ENCODE data around the gene CDC42EP1. TPM values are rescaled to one million over a fixed set of nuclear protein-coding genes. Genes with fewer than 3 reads are reported as not detected.

The CDC42EP1 gene
- total RNA-seq, 1 donor from 2014 or later, result 51.2 TPM

DNA sequence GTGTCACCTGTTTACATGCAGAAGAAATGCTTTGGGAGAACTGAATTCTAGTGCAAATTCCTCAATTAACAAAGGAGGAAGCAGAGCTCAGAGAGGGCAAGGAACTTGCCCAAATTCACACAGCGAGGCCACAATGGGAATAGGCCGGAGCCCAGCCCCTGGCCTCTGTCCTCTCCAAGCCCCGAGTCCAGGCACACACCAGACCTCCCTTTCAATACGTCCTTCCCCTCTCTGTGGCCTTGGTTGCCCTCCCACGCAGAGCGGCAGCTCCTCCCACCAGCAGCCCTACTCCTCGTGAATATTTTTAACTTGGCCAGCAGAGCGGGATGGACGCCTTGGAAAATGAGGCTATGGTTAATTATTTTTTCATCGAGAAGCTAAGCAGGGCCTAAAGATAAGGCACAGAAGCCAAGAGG is 39.5 kb upstream of the CDC42EP1 start:
- Mint-ChIP-seq H3K4me1 (ENCODE audit: unreplicated experiment) (peaks cover 7% of the 10 kb centered on the region), H3K36me3 (ENCODE audit: low read depth, unreplicated experiment) (no peaks in the 10 kb centered on the region), H3K27ac (ENCODE audit: unreplicated experiment) (peak overlapping the region; percentile 48), H3K9me3 (ENCODE audit: unreplicated experiment) (no peaks in the 10 kb centered on the region), H3K27me3 (ENCODE audit: unreplicated experiment) (peaks cover 10% of the 10 kb centered on the region), H3K4me3 (ENCODE audit: unreplicated experiment) (no peak overlapping the region)
- no peak for DNase-seq (ENCODE audit: low spot score)
- TF ChIP-seq, protein P1, sequence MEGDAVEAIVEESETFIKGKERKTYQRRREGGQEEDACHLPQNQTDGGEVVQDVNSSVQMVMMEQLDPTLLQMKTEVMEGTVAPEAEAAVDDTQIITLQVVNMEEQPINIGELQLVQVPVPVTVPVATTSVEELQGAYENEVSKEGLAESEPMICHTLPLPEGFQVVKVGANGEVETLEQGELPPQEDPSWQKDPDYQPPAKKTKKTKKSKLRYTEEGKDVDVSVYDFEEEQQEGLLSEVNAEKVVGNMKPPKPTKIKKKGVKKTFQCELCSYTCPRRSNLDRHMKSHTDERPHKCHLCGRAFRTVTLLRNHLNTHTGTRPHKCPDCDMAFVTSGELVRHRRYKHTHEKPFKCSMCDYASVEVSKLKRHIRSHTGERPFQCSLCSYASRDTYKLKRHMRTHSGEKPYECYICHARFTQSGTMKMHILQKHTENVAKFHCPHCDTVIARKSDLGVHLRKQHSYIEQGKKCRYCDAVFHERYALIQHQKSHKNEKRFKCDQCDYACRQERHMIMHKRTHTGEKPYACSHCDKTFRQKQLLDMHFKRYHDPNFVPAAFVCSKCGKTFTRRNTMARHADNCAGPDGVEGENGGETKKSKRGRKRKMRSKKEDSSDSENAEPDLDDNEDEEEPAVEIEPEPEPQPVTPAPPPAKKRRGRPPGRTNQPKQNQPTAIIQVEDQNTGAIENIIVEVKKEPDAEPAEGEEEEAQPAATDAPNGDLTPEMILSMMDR (IDR thresholded peaks at IDR 0.05; ENCODE audit: unreplicated experiment), result no peak

- Mint-ChIP-seq H3K9me3 (ENCODE audit: unreplicated experiment) (no peaks in the 10 kb centered on the region), H3K4me1 (ENCODE audit: unreplicated experiment) (peaks cover 7% of the 10 kb centered on the region), H3K36me3 (ENCODE audit: low read depth, unreplicated experiment) (no peaks in the 10 kb centered on the region), H3K27me3 (ENCODE audit: unreplicated experiment) (peaks cover 12% of the 10 kb centered on the region), H3K27ac (ENCODE audit: unreplicated experiment) (no peak overlapping the region), H3K4me3 (ENCODE audit: unreplicated experiment) (no peak overlapping the region)
- DNase-seq (ENCODE audit: low spot score), result no peak
- TF ChIP-seq, protein P1 (IDR thresholded peaks at IDR 0.05; ENCODE audit: unreplicated experiment), result no peak
Observed at GRCh38 chr22:37521236-37521739, 39.0 kb upstream of the CDC42EP1 start.

GRCh38 chr22:37522482-37522881 is 37.8 kb upstream of the CDC42EP1 start:
- no peaks in the 10 kb centered on the region for H3K9me3 Mint-ChIP-seq (ENCODE audit: unreplicated experiment)
- TF ChIP-seq, protein P1 (IDR thresholded peaks at IDR 0.05; ENCODE audit: unreplicated experiment), result no peak
- no peak for DNase-seq (ENCODE audit: low spot score)
- H3K27ac Mint-ChIP-seq (ENCODE audit: unreplicated experiment), result no peak overlapping the region
- peaks cover 12% of the 10 kb centered on the region for H3K27me3 Mint-ChIP-seq (ENCODE audit: unreplicated experiment)
- H3K4me3 Mint-ChIP-seq (ENCODE audit: unreplicated experiment), result no peak overlapping the region
- peaks cover 7% of the 10 kb centered on the region for H3K4me1 Mint-ChIP-seq (ENCODE audit: unreplicated experiment)
- no peaks in the 10 kb centered on the region for H3K36me3 Mint-ChIP-seq (ENCODE audit: low read depth, unreplicated experiment)

GRCh38 chr22:37525073-37525745 is 35.1 kb upstream of the CDC42EP1 start:
- H3K27ac Mint-ChIP-seq (ENCODE audit: unreplicated experiment), result no peak overlapping the region

More at GRCh38 chr22:37525073-37525745, 35.1 kb upstream of the CDC42EP1 start:
- H3K4me3 Mint-ChIP-seq (ENCODE audit: unreplicated experiment), result no peak overlapping the region
- no peak for DNase-seq (ENCODE audit: low spot score)
- TF ChIP-seq, protein P1 (IDR thresholded peaks at IDR 0.05; ENCODE audit: unreplicated experiment), result no peak
- peaks cover 7% of the 10 kb centered on the region for H3K27me3 Mint-ChIP-seq (ENCODE audit: unreplicated experiment)
- no peaks in the 10 kb centered on the region for H3K36me3 Mint-ChIP-seq (ENCODE audit: low read depth, unreplicated experiment)
- H3K4me1 Mint-ChIP-seq (ENCODE audit: unreplicated experiment), result no peaks in the 10 kb centered on the region
- H3K9me3 Mint-ChIP-seq (ENCODE audit: unreplicated experiment), result no peaks in the 10 kb centered on the region
